Upper lobe of left lung (tissue), 4 donors: ENCODE data around the gene ZNF75A.

Source experiments
- CTCF ChIP-seq, 6 experiments: fragments of 450-650 bp in 4 of 6; fragments of 200-600 bp in 2 of 6; sonication (generic) in 2 of 6; IDR thresholded peaks; one replicate each; pipeline ENCODE4 v1.5.1; 2016 to 2019; ENCODE audit warnings: antibody characterized with exemption in 6 of 6
- POLR2A ChIP-seq, 4 donors: fragments of 450-650 bp; IDR thresholded peaks; one replicate each; pipeline ENCODE4 v1.5.1; 2016 to 2017; ENCODE audit warnings: antibody characterized with exemption in 4 of 4, mild to moderate bottlenecking in 2 of 4

DNA sequence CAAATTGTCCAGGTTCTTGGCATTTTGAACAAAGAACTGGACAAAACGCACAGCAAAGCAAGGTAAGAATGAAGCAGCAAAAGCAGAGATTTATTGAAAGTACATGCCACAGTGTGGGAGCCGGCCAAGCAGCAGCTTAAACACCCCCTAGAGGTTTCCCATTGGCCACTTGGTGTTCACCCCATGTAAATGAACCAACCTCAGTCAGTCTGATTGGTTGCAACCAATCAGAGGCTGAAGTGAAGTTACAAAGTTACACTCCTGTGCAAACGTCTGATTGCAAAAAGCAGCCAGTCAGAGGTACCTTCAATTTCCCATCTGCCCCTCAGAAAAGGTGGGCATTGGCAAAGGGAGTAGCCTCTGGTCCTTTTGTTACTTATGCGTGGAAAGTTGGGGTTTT, 30.8 kb upstream of the ZNF75A start:
- no peak for TF ChIP-seq CTCF (IDR thresholded peaks at IDR 0.05)
- TF ChIP-seq POLR2A (IDR thresholded peaks at IDR 0.05) = no peak
